SK-N-SH treated with all-trans-retinoic acid at 6 μM for 48 hours (cell line): Measurements from ENCODE around the gene CAMKK2.

Experiments
- ARNTL ChIP-seq: fragments of 450-650 bp; formaldehyde crosslinking; IDR thresholded peaks from 2 replicates; pipeline ENCODE4 v1.5.0; 2020; ENCODE audit warnings: low read depth, mild to moderate bottlenecking, moderate library complexity, borderline replicate concordance
- CREB5 ChIP-seq: fragments of 250-450 bp; sonication (Bioruptor Pico); IDR thresholded peaks from 2 replicates; pipeline ENCODE4 v1.5.1; 2020; ENCODE audit warnings: low read depth, mild to moderate bottlenecking, moderate library complexity
- CSDC2 ChIP-seq: fragments of 250-450 bp; sonication (Bioruptor Pico); IDR thresholded peaks from 2 replicates; pipeline ENCODE4 v1.5.0; 2020; ENCODE audit warnings: mild to moderate bottlenecking, moderate library complexity
- ISL1 ChIP-seq: fragments of 250-450 bp; sonication (Bioruptor Pico); IDR thresholded peaks from 2 replicates; pipeline ENCODE4 v2.1.2; 2022; ENCODE audit warnings: mild to moderate bottlenecking, moderate library complexity
- PATZ1 ChIP-seq: fragments of 250-450 bp; sonication (Bioruptor Pico); IDR thresholded peaks from 2 replicates; pipeline ENCODE4 v1.8.0; 2020; ENCODE audit warnings: mild to moderate bottlenecking, moderate library complexity, borderline replicate concordance
- RARB ChIP-seq: fragments of 250-450 bp; sonication (Bioruptor Pico); IDR thresholded peaks from 2 replicates; pipeline ENCODE4 v1.8.0; 2021; ENCODE audit warnings: mild to moderate bottlenecking, moderate library complexity
- TCF4 ChIP-seq: fragments of 250-450 bp; sonication (Bioruptor Pico); IDR thresholded peaks from 2 replicates; pipeline ENCODE4 v1.8.0; 2021; ENCODE audit warnings: mild to moderate bottlenecking, moderate library complexity, borderline replicate concordance
- ZFP30 ChIP-seq: fragments of 450-650 bp; formaldehyde crosslinking; IDR thresholded peaks from 2 replicates; pipeline ENCODE4 v1.5.0; 2022; ENCODE audit warnings: mild to moderate bottlenecking, moderate library complexity

GRCh38 chr12:121283388-121283787 lies 13.1 kb downstream of the CAMKK2 start:
- TF ChIP-seq ISL1 (CRISPR knock-in tag) = no peak
- no peak for TF ChIP-seq ARNTL (CRISPR knock-in tag)
- no peak for TF ChIP-seq CREB5 (CRISPR knock-in tag)
- no peak for TF ChIP-seq CSDC2 (CRISPR knock-in tag)
- TF ChIP-seq PATZ1 = no peak
- no peak for TF ChIP-seq ZFP30 (CRISPR knock-in tag)
- no peak for TF ChIP-seq TCF4 (CRISPR knock-in tag)
- TF ChIP-seq RARB (CRISPR knock-in tag) = no peak
